CD4-positive, alpha-beta T cell treated with Interferon gamma for 1 hour (primary cell): Measurements from ENCODE around the gene S100A8.

Experiments used
- DNase-seq: peaks from one replicate; pipeline ENCODE4 v3.0.0-alpha.2; 2020

S100A8 gene

GRCh38 chr1:153345187-153346076 is 45.4 kb downstream of the S100A8 start:
- DNase-seq = no peak

GRCh38 chr1:153344718-153345025 is 46.2 kb downstream of the S100A8 start:
- no peak for DNase-seq

GRCh38 chr1:153343811-153344717 is 46.8 kb downstream of the S100A8 start:
- no peak for DNase-seq

GRCh38 chr1:153343040-153343681 is 47.7 kb downstream of the S100A8 start:
- DNase-seq = no peak

- DNase-seq = no peak
Observed at GRCh38 chr1:153342178-153342577, 48.7 kb downstream of the S100A8 start.

GRCh38 chr1:153341431-153341934 is 49.4 kb downstream of the S100A8 start:
- no peak for DNase-seq

- no peak for DNase-seq
Observed at GRCh38 chr1:153340356-153340755, 50.5 kb downstream of the S100A8 start.
